Ishikawa (cell line): Measurements from ENCODE around the gene RHOF.

Experiments used
- CEBPB ChIP-seq: IDR thresholded peaks from 2 replicates; pipeline ENCODE4 v1.6.1; 2012
- CREB1 ChIP-seq: IDR thresholded peaks from 2 replicates; pipeline ENCODE4 v1.6.1; 2012; ENCODE audit warnings: low read depth
- EGR1 ChIP-seq: IDR thresholded peaks from 2 replicates; pipeline ENCODE4 v1.6.1; 2012
- EP300 ChIP-seq: IDR thresholded peaks from 2 replicates; pipeline ENCODE4 v1.6.1; 2012; ENCODE audit warnings: borderline replicate concordance
- FOXM1 ChIP-seq: IDR thresholded peaks from 2 replicates; pipeline ENCODE4 v1.6.1; 2012; ENCODE audit warnings: low read depth, borderline replicate concordance
- NFIC ChIP-seq: IDR thresholded peaks from 2 replicates; pipeline ENCODE4 v1.6.1; 2012
- RAD21 ChIP-seq: IDR thresholded peaks from 2 replicates; pipeline ENCODE4 v1.6.1; 2012; ENCODE audit warnings: low read depth
- TAF1 ChIP-seq: IDR thresholded peaks from 2 replicates; pipeline ENCODE4 v1.6.1; 2012; ENCODE audit warnings: low read depth, mild to moderate bottlenecking
- TCF12 ChIP-seq: IDR thresholded peaks from 2 replicates; pipeline ENCODE4 v1.6.1; 2012; ENCODE audit warnings: low read depth
- TEAD4 ChIP-seq: IDR thresholded peaks from 2 replicates; pipeline ENCODE4 v1.6.1; 2012
- YY1 ChIP-seq: IDR thresholded peaks from 2 replicates; pipeline ENCODE4 v1.6.1; 2012; ENCODE audit warnings: low read depth
- ZBTB7A ChIP-seq: IDR thresholded peaks from 2 replicates; pipeline ENCODE4 v1.6.1; 2012; ENCODE audit warnings: low read depth
- TF ChIP-seq, protein P1 (sequence below): IDR thresholded peaks from 2 replicates; pipeline ENCODE4 v1.6.1; 2012
- TF ChIP-seq, protein P2 (sequence below): IDR thresholded peaks from 2 replicates; pipeline ENCODE4 v1.6.1; 2012
- TF ChIP-seq, protein P3 (sequence below): IDR thresholded peaks from 2 replicates; pipeline ENCODE4 v1.6.1; 2012; ENCODE audit warnings: low read depth, mild to moderate bottlenecking

Gene RHOF

DNA sequence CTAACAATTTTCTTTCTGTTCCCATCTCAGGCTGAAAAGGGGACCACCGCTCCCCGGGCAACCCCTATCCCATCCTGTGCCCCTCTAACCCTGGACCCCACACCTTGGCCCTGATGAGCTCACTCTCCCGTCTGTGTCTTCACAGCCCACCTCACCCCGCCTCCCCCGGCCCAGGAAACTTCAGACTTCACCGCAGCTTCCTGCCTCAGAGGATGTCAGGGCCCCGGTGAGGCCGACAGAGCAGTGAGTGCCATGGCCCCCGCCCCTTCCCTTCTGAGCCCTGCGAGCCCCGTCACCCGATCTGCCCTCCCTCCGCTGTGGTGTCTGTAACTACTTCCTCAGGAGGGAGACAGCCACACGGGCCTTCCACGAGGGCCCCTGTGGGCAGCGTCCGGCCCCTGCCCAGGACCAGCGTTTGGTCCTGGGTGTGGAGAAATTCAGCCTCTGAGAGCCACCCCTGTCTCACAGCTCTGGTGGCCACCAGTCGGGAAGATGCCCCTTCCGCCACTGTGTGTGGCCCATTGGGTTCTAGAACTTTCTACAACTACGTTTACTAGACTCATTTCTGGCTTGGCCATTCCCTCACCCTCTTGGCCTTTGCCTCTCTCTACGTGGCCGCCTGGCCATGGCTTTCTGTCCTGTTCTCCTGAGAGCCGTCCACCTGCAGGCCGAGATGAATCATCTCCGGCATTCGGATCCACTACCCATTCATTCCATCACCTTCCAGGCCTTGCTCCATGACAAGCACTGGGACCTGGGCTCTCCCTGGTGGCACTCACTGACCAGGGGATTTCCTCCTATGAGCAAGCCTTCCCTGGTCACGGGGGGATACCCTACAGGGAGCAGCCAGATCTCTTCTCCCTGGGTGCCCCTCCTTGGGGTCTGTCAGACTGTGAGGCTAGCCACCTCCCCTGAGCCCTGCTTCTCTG, 3.4 kb downstream of the RHOF start:
- TF ChIP-seq YY1 = no peak
- TF ChIP-seq ZBTB7A = no peak
- TF ChIP-seq CREB1 = no peak

DNA sequence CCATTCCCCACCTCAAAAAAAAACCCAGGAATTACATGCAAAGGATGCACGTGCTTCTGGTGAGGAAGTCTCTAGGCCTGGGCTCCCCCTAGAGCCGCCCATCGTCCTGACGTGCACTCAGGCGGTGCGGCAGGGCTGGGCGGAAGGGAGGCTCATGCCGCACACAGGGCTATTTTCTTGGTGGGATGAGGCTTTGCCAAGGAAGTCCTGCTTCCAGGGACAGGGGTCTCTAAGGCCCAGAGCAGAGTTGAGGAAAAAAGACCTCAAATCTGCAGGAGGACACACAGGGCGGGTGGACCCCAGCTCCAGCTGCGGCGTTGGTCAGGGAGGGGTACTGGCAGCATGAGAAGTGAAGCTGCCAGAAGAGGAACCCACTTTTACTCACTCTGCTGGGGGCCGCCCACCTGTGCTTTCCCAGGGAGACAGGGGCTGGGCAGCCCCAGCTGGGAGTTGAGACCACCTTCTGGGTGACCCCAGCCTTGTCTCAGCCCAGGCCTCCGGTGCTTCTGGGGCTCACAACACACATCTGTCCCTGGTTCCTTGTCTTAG, 4.2 kb downstream of the RHOF start:
- TF ChIP-seq, protein P1, sequence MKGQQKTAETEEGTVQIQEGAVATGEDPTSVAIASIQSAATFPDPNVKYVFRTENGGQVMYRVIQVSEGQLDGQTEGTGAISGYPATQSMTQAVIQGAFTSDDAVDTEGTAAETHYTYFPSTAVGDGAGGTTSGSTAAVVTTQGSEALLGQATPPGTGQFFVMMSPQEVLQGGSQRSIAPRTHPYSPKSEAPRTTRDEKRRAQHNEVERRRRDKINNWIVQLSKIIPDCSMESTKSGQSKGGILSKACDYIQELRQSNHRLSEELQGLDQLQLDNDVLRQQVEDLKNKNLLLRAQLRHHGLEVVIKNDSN = no peak
- peak; percentile 38; the same call in 1 of the 2 replicates for TF ChIP-seq ZBTB7A

DNA sequence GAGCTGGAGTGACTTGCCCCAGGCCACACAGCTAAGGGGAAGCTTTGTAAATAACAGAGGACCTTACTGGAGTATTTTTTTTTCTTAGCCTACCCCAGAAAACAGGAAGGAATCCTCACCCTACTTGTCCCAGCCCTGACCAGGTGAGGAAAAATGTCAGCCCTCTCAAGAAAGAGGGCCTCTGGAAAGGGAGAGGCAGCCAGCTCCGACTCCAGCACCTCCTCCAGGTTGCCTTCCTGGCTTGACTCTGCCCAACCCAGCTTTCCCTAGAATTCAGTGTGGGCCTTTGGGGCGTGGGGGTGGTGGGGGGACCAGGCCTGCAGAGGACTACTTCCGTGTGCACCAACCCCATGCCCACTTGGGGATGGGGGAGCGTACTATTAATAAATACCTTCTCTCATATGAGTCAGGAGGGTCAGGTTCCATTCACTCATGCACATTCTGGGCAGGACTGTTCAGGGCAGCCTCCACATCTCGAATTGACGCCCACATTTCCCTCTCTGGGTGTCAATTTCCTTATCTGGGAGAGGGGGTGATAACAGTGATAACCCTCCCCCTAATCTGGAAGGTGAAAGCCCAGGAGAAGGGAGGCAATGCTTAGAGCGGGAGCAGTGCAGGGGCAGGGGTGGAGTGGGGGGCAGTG, 5.2 kb downstream of the RHOF start:
- TF ChIP-seq RAD21 (no peak), EP300 (no peak), NFIC (no peak), FOXM1 (no peak), CEBPB (no peak), TAF1 (no peak), ZBTB7A (no peak), EGR1 (no peak), TEAD4 (no peak), YY1 (no peak), TCF12 (no peak), CREB1 (no peak)
- TF ChIP-seq, protein P2, sequence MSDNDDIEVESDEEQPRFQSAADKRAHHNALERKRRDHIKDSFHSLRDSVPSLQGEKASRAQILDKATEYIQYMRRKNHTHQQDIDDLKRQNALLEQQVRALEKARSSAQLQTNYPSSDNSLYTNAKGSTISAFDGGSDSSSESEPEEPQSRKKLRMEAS = no peak
- TF ChIP-seq, protein P1 = no peak
- TF ChIP-seq, protein P3, sequence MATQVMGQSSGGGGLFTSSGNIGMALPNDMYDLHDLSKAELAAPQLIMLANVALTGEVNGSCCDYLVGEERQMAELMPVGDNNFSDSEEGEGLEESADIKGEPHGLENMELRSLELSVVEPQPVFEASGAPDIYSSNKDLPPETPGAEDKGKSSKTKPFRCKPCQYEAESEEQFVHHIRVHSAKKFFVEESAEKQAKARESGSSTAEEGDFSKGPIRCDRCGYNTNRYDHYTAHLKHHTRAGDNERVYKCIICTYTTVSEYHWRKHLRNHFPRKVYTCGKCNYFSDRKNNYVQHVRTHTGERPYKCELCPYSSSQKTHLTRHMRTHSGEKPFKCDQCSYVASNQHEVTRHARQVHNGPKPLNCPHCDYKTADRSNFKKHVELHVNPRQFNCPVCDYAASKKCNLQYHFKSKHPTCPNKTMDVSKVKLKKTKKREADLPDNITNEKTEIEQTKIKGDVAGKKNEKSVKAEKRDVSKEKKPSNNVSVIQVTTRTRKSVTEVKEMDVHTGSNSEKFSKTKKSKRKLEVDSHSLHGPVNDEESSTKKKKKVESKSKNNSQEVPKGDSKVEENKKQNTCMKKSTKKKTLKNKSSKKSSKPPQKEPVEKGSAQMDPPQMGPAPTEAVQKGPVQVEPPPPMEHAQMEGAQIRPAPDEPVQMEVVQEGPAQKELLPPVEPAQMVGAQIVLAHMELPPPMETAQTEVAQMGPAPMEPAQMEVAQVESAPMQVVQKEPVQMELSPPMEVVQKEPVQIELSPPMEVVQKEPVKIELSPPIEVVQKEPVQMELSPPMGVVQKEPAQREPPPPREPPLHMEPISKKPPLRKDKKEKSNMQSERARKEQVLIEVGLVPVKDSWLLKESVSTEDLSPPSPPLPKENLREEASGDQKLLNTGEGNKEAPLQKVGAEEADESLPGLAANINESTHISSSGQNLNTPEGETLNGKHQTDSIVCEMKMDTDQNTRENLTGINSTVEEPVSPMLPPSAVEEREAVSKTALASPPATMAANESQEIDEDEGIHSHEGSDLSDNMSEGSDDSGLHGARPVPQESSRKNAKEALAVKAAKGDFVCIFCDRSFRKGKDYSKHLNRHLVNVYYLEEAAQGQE = no peak

DNA sequence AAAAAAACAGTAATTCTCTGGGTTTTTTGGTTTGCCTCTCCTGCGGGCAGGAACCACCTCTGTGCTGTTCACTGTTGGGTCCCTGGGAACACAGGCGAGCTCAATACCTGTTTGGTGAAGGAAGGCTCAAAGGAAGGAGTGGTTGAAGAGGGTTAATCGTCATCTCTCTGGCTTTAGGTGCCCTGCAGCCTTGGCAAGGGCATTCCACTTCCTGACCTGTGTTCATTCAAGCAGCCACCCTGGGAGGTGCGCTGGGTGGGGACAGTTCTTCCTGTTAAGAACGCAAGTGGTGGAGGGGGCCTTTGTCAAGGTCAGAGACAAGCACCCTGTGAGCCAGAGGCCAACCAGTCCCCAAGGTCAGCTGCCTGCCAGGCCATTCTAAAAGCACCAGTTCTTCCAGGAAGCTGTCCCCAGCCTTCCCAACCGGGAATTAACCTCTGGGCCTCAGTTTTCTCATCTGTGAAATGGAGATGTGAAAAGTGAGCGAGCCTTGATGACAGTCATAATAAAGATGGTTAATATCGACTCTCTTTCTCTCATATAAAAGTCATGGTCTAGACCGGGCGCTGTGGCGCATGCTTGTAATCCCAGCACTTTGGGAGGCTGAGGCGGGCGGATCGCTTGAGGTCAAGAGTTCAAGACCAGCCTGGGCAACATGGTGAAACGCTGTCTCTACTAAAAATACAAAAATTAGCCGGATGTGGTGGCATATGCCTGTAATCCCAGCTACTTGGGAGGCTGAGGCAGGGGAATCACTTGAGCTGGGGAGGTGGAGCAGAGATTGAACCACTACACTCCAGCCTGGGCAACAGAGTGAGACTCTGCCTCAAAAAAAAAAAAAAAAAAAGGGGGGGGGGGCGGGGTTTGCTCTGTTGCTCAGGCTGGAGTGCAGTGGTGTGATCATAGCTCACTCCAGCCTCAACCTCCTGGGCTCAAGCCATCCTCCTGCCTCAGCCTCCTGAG, 6.1 kb downstream of the RHOF start:
- no peak for TF ChIP-seq TAF1
- TF ChIP-seq, protein P3 = no peak
- TF ChIP-seq, protein P2 = no peak
- no peak for TF ChIP-seq RAD21
- no peak for TF ChIP-seq TCF12

DNA sequence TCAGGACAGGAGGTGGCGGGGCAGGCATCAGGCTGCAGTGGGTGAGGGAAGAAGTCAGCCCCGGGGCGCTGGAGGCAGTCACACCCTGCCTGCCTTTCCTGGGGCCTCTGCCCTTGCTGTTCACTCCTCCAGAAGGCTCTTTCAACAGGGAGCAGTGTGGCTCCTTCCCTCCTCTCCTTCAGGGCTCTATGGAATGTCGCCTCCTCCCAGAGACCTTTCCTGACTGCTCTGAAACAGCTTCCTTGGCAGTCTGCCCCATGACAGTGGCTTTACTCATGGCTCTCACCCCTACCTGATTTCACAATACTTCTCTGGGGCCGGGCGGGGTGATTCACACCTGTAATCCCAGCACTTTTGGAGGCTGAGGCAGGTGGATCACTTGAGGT, 7.1 kb downstream of the RHOF start:
- TF ChIP-seq, protein P1 = no peak
- TF ChIP-seq CREB1 (no peak), EP300 (peak; percentile 64; the same call in 1 of the 2 replicates), CEBPB (peak; percentile 98), TCF12 (peak; percentile 64; the same call in 1 of the 2 replicates), RAD21 (peak; percentile 12; the same call in 1 of the 2 replicates), NFIC (peak; percentile 84), EGR1 (no peak), TEAD4 (peak; percentile 42; the same call in 1 of the 2 replicates), ZBTB7A (no peak), TAF1 (no peak)
- TF ChIP-seq, protein P2 = peak; percentile 48; the same call in 1 of the 2 replicates
- TF ChIP-seq, protein P3 = no peak
